Measurements from ENCODE around the gene RREB1. TPM values are rescaled to one million over a fixed set of nuclear protein-coding genes. Genes with fewer than 3 reads are reported as not detected.

RREB1 gene
- total and polyA plus RNA-seq, 2 experiments from 2014 or later, result 6.4 to 12.4 TPM

DNA sequence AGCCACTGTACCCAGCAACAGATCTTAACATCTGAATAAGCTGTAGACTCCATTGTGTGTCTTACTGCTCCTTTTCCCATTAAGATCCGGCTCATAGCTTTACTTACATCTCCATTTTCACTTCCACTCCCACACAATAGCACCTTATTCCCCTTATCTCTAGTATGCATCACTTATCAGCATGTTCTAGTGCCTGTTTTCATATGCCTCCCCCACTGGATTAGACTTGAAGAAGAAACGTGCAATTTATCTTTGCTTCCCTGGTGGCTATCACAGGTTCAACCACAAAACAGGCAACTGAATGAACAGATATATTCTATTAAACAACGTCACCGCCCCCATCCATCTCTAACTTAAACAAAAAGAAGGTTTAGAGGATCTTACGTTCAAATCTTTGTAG, 193.2 kb downstream of the RREB1 start:
- no peak overlapping the region for H3K9ac ChIP-seq
- H2AFZ ChIP-seq, result no peak overlapping the region
- in situ Hi-C loops (cut with MboI), result no loop called here
- peaks cover 20% of the 10 kb centered on the region for H3F3A ChIP-seq (ENCODE audit: insufficient read depth)
- DNase-seq, result no peak
- TF ChIP-seq EZH2phosphoT487 (IDR thresholded peaks at IDR 0.05; ENCODE audit: insufficient read depth, low read depth) (no peak), EZH2 (IDR thresholded peaks at IDR 0.05; ENCODE audit: insufficient read depth, poor library complexity, severe bottlenecking) (no peak)
- H3K4me2 ChIP-seq (ENCODE audit: unreplicated experiment), result no peak overlapping the region
- H3K9me3 ChIP-seq (ENCODE audit: low read depth), result no peaks in the 10 kb centered on the region
- no peaks in the 10 kb centered on the region for H3K9me2 ChIP-seq (ENCODE audit: insufficient read depth)
- H3K79me2 ChIP-seq (ENCODE audit: insufficient read depth), result peaks cover 99% of the 10 kb centered on the region
- no peaks in the 10 kb centered on the region for H3K27me3 ChIP-seq (replicated peaks; ENCODE audit: insufficient read depth)
- H3K36me3 ChIP-seq (ENCODE audit: low read depth), result peaks cover 89% of the 10 kb centered on the region
- no peak overlapping the region for H3K27ac ChIP-seq
- 89 to 93% methylated on average over 5 of the region's 5 CpGs for WGBS, 2 experiments (ENCODE audit: low coverage in 1 of 2, low lambda C conversion rate in 2 of 2, missing lambda C conversion rate in 2 of 2)
- no peaks in the 10 kb centered on the region for H3K4me1 ChIP-seq (ENCODE audit: insufficient read depth)
- H3K4me3 ChIP-seq, result no peak overlapping the region
- no peaks in the 10 kb centered on the region for H4K20me1 ChIP-seq (ENCODE audit: insufficient read depth)

Small RNA genes lying within 50 kb of the gene (small RNA-seq; reads per million reads assigned to genes)
- not detected for gene RF00019 (ENCODE audit: low read depth, low replicate concordance)

Other genes with a start within 250 kb of the RREB1 start
- gene SSR1, start 205.2 kb downstream of the RREB1 start, total RNA-seq (2014; rRNA removed; shearing (Covaris generic)), result 129 and 180 TPM in 2 replicates
- gene SSR1, start 205.2 kb downstream of the RREB1 start, polyA plus RNA-seq (2016; fragmentation: Nextera tagmentation; extraction: Ambion mirVana), result 241 and 257 TPM in 2 replicates